Activated T-cell treated with anti-CD3 and anti-CD28 coated beads, Interleukin-2, amount 50 U/mL, for 4 hours (primary cell): ENCODE measurements around the gene EFCAB6. TPM values are rescaled to one million over a fixed set of nuclear protein-coding genes. Genes with fewer than 3 reads are reported as not detected.

Experiments used
- ATAC-seq, 2 donors: fragments of 200-7000 bp; cut with Tn5 transposase; one replicate each; pipeline ENCODE4 v1.10.0; 2021
- DNase-seq: peaks from one replicate; pipeline ENCODE4 v3.0.0-alpha.2; 2020
- H3K27me3 Mint-ChIP-seq: one replicate; pipeline ENCODE4 v1.8.0; 2021; ENCODE audit warnings: low read depth, mixed read lengths
- H3K36me3 Mint-ChIP-seq: one replicate; pipeline ENCODE4 v1.8.0; 2022; ENCODE audit warnings: mixed read lengths; ENCODE audit not compliant: insufficient read depth
- H3K4me1 Mint-ChIP-seq: one replicate; pipeline ENCODE4 v1.8.0; 2021; ENCODE audit warnings: low read depth, mixed read lengths
- H3K4me3 Mint-ChIP-seq: one replicate; pipeline ENCODE4 v1.8.0; 2021; ENCODE audit warnings: mild to moderate bottlenecking, moderate library complexity, mixed read lengths
- H3K9me3 Mint-ChIP-seq: one replicate; pipeline ENCODE4 v1.8.0; 2021; ENCODE audit warnings: mixed read lengths
- total RNA-seq, 3 donors: library from RNA; stranded (reverse); gene quantifications; one replicate each; pipeline ENCODE4 v1.2.1, GENCODE V29; 2021

The EFCAB6 gene
- total RNA-seq, 3 donors from 2014 or later: 0.18 to 0.24 (median 0.18) TPM

DNA sequence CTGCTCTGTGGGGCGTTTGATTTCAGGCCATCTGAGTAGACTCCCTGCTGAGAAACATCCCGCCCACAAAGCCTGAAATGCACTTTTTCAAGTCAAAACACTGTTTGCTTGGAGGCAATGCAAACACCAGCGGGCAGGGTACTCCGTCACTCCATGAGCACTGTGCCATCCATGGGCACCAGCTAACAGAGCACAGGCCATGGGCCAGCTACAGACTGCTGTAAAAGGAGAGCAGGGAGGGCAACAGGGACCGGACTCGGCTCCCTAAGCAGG is 16.6 kb upstream of the EFCAB6 start:
- Mint-ChIP-seq H3K4me1 (no peaks in the 10 kb centered on the region), H3K4me3 (no peak overlapping the region), H3K36me3 (no peaks in the 10 kb centered on the region), H3K9me3 (no peaks in the 10 kb centered on the region), H3K27me3 (peaks cover 17% of the 10 kb centered on the region)
- DNase-seq (no peak), ATAC-seq (no peak)

DNA sequence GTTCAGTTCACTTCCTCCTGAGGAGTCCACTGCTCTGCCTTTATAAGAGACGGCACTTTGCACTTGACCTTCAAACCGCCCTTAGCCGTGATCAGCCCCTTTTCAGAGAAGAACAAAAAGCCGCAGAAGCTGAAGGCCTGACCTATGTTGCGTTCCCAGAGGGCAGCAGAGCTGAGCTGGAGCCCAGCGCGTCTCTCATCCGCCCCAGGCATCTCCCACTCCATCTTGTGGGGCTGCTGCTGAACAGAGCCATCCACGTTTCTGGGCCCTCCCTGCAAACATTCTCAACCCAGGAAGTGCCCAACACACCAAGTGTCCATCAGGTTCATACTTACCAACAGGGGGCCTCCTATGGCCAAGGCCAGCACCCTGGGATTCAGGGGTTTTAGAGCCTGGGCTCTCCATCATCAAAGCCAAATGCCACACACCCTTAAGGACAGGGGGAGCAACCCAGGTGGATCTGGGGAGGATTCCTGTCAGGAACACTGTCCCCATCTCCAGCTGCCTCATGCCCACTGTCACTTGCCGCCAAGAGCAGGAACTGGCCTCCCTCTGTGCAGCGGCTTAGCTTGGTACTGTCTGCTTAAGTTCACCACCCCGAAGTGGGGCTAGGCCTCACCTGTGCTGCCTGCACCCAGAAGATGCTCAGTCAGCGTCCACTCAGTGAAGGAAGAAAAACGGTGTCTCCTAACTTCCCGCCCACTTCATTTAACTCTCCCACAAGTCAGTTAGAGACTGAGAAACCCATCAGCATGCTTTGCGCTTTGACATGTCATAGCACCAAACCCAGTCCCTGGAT is 16.0 kb upstream of the EFCAB6 start:
- DNase-seq (no peak), ATAC-seq (no peak)
- Mint-ChIP-seq H3K27me3 (peaks cover 22% of the 10 kb centered on the region), H3K9me3 (no peaks in the 10 kb centered on the region), H3K4me1 (no peaks in the 10 kb centered on the region), H3K36me3 (no peaks in the 10 kb centered on the region), H3K4me3 (no peak overlapping the region)

DNA sequence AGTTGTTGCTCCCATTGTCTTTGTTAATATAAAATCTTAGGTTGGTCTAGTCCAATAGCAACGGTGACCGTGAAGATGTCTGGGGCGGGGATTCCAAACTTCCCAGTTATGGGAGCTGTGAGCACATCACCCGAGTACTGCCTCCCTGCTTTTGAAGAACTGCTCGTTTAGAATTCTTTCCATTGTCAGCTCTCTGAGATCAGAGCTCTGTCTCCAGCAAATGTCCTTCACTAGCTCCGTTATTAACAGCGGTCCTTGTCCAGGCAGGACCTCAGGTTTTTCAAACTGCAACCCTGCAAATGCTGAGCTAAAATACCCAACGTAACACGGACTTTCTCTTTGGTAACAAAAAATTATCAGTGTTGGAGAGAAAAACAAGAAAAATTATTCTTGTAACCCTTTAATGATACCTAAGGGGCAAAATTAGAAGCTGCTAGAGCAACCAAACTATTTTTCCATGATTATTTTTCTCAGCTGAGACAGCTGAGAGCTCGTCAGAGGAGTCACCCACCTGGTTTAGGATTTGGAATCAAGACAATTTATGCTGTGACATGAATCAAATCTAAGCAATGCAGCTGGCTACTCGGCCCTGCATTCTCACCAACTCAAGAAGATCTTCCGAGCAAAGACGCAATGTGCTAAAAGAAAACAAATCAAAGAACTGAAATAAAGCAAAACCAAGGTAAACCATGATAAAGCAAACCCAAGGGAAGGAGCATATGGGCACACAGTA is 15.1 kb upstream of the EFCAB6 start:
- Mint-ChIP-seq H3K9me3 (no peaks in the 10 kb centered on the region), H3K27me3 (peaks cover 18% of the 10 kb centered on the region), H3K4me1 (no peaks in the 10 kb centered on the region), H3K4me3 (no peak overlapping the region), H3K36me3 (no peaks in the 10 kb centered on the region)
- DNase-seq: no peak
- ATAC-seq: no peak

DNA sequence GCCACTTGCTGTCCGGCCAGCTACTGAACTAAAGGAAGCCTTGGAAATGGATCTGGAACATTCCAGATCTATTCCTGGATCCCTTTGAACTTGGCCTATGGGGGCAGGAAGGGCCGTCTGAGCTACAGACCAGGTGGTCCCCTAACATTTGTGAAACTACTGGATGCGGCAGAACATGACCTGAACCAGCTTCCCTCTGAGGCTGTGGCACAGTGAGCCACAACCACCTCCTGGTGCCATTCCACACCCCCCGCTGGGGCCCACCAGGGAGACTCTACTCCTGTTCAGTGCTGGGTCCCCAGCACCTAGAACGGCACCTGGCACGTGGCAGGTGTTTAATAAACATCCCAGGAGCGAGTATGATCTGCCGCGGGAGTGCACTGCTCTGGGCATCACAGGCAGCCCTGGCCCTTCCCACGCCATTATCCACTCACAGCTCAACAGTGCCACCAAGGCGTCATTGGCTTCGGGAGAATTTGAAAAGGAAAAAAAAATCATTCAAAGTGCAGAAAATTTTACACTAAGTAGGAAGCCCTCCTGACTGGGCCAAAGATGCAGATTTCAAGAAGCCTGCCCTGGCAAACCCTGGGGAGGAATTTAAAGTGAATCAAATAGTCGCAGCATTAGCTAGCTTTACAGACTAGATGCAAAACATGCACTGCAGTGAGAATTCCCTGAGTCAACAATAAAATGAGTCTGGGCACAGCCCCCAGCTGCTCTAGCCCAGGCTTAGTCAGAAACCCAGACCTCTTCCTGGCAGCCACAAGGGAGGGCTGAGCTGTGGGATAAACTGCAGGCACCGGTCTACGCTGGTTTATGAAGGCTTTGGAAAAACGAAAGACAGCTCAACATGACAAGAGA is 14.3 kb upstream of the EFCAB6 start:
- no peaks in the 10 kb centered on the region for H3K4me1 Mint-ChIP-seq
- H3K36me3 Mint-ChIP-seq: no peaks in the 10 kb centered on the region
- H3K4me3 Mint-ChIP-seq: no peak overlapping the region
- peaks cover 22% of the 10 kb centered on the region for H3K27me3 Mint-ChIP-seq
- no peak for DNase-seq
- ATAC-seq: no peak
- H3K9me3 Mint-ChIP-seq: no peaks in the 10 kb centered on the region

DNA sequence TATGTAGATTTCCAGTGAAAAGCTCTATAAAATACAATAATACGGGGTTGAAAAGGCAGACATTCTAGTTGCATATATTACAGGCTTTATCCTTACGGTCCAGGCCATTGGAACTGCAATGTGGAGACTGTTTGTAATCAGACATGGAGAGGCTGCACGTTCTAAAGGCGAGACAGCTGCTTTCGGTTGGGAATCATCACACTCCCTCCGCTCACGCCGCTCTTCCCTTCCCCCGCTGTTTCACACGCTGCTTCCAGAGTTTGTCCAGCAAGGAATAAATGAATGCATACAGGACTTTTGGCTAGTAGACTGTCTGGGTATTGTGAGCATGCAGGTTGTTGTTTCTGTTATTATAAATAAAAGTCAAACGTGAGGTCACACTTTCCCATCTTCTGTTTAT is 13.5 kb upstream of the EFCAB6 start:
- ATAC-seq (no peak), DNase-seq (no peak)
- H3K36me3 Mint-ChIP-seq: no peaks in the 10 kb centered on the region
- H3K4me3 Mint-ChIP-seq: no peak overlapping the region
- no peaks in the 10 kb centered on the region for H3K4me1 Mint-ChIP-seq
- H3K9me3 Mint-ChIP-seq: no peaks in the 10 kb centered on the region
- H3K27me3 Mint-ChIP-seq: peaks cover 28% of the 10 kb centered on the region

DNA sequence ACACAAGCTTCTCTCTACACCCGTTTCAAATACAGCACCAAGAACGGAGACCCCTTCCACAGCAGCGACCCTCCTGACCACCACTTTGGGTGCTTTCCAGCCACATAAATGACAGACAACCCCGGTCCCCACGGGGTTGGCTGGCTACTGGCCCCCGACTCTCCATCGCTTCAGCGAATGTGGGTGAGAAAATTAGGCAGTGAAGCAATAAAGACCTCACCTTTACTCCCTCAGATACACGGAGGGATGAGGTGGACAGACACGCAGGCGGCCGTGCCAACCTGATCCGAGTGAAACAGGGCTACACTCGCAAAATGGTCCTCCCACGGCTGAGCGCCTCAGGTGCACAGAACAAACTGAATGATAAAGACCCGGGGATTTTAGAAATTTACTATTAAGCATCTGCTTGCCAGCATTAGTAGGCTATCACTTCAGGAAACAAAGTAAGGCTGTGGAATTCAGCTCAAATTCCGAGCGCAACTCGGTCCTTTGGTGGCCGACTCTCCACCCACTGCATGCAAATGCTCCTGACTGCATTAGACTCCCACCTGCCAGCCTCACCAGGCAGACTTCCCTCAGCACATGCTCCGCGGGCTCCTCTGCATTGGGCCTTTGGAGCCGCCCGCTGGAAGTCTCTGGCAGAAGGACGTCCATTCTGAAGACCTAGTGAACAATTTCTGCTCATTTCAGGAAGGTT is 12.8 kb upstream of the EFCAB6 start:
- no peak for DNase-seq
- Mint-ChIP-seq H3K27me3 (peaks cover 30% of the 10 kb centered on the region), H3K9me3 (no peaks in the 10 kb centered on the region), H3K4me3 (no peak overlapping the region), H3K4me1 (no peaks in the 10 kb centered on the region), H3K36me3 (no peaks in the 10 kb centered on the region)
- no peak for ATAC-seq

DNA sequence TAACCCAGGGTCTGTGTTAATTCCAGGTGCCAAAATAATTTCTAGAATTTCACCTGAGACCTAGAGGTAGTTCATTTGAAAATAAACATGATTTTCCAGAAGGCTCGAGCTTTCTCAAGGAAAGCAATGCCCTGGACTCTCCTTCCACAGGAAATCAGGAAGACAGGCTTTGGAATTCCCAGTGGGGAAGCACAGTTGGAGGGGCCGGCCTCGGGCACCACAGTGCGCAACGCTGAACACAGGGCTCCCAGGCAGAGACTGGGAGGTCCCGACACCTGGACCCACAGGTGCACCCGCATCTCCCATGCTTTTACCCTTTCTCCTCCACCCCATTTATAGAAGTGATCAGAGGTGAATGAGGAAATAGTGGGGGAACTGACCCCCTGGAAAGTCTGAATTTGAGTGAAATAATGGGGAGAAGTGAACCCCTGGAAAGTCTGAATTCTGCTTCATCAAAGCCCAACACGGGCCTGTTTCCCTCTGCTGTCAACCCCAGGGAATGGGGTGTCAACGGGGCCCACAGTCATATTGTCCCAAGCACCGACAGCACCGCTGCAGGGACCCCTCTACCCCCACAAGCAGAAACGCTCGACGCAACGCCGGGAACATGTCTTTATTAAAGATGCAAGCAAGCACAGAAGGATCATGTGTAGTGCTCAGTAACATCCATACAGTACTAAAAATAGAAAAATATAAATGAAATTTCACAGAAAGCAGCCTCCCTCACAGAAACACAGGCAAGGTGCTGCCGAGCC is 12.0 kb upstream of the EFCAB6 start:
- Mint-ChIP-seq H3K27me3 (peaks cover 34% of the 10 kb centered on the region), H3K9me3 (no peaks in the 10 kb centered on the region), H3K36me3 (no peaks in the 10 kb centered on the region), H3K4me3 (no peak overlapping the region), H3K4me1 (no peaks in the 10 kb centered on the region)
- ATAC-seq (no peak), DNase-seq (no peak)

DNA sequence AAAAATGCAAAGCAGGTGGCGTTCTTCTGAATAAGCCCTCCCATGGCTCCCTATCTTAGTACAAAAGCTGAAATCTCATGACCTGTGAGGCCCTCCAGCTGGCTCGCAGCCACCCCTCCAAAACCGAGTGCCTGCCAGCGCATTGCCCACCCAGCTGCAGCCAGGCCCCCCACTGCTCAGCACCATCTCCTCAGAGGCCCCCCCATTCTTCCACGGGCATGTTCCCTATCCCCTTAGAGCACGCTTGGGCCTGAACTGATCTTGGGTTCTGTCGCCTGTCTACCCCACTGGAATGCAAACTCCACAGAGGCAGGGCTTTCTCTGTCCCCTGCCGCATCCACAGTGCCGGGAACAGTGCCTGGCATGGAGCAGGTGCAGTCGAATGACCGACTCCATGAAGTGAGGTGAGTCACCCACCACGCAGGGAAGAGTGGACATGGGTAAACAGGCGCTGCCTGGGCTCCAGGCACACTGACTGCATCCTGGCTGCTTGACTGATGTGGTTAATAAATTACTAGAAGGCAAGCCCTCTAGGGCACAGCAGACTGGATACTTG is 11.3 kb upstream of the EFCAB6 start:
- no peak overlapping the region for H3K4me3 Mint-ChIP-seq
- H3K36me3 Mint-ChIP-seq: no peaks in the 10 kb centered on the region
- no peaks in the 10 kb centered on the region for H3K9me3 Mint-ChIP-seq
- ATAC-seq: no peak
- no peak for DNase-seq
- peaks cover 34% of the 10 kb centered on the region for H3K27me3 Mint-ChIP-seq
- no peaks in the 10 kb centered on the region for H3K4me1 Mint-ChIP-seq

DNA sequence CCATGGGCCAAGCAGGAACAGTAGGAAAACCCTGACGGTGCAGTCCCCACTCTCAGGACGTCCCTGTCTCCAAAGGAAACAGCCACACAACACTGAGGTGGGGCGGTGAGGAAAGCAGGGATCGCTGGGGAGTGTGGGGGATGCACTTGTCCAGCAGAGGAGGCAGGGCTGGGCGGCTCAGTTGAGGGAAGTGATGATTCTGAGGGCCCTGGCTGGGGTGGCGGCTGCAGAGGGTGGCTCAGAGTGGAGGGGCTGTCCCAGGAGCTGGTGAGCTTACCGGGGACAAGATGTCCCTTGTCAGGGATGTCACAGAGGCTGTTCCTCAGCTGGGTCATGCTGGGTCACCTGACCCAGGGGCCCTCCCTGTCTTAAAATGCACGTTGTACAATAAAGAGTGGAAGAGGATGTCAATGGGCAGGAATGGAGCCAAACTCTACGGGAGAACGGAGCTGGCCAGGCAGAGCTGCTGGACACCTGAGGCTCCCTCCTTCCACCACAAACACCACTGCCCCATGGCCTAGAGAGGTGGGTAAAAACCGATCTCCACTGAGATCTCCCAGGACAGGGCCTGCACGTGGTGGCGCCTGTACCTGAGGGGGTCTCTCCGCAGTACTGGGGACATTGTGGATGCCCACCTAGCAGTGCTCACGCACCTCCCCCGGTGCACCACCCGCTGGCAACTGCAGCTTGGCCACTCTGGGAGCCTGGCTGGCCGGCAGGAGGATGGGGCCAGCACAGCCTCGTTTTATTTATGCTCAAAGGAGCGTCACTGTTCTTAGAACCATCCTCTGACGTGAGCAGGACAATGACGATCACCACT is 9.7 kb upstream of the EFCAB6 start:
- Mint-ChIP-seq H3K4me1 (no peaks in the 10 kb centered on the region), H3K4me3 (no peak overlapping the region), H3K9me3 (no peaks in the 10 kb centered on the region), H3K27me3 (peaks cover 34% of the 10 kb centered on the region), H3K36me3 (no peaks in the 10 kb centered on the region)
- no peak for DNase-seq
- ATAC-seq: no peak

DNA sequence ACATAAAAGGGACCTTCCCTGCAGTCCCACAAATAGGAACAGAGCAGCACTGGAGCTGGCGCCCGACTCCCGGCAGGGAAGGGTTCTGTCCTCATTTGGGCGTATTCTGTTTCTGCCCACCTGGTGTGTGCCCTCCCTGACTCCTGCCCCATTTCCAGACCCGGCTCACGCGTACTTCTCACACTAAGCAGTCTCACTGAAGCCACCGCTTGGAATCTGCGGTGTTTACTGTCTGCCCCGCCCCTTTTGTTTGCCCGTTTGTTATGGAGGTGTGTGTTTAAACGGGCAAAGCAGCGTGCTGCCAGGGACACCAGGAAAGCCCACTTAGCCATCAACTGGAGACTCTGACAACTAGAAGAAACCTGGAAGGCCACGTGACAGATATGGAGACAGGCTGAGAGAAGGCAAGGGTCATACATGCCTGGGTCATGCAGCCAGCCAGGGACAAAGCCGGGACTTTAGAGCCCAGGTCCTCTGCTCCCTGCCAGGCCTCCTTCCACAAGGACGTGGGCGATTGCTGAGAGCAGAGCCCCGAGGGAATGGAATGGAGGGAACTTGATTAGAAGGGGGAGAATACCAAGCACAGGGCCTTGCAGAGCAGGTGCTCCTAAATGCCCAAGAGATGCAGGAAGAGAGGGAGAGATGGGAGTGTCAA is 8.7 kb upstream of the EFCAB6 start:
- DNase-seq (no peak), ATAC-seq (no peak)
- Mint-ChIP-seq H3K9me3 (no peaks in the 10 kb centered on the region), H3K27me3 (peaks cover 31% of the 10 kb centered on the region), H3K4me3 (no peak overlapping the region), H3K36me3 (no peaks in the 10 kb centered on the region), H3K4me1 (no peaks in the 10 kb centered on the region)

DNA sequence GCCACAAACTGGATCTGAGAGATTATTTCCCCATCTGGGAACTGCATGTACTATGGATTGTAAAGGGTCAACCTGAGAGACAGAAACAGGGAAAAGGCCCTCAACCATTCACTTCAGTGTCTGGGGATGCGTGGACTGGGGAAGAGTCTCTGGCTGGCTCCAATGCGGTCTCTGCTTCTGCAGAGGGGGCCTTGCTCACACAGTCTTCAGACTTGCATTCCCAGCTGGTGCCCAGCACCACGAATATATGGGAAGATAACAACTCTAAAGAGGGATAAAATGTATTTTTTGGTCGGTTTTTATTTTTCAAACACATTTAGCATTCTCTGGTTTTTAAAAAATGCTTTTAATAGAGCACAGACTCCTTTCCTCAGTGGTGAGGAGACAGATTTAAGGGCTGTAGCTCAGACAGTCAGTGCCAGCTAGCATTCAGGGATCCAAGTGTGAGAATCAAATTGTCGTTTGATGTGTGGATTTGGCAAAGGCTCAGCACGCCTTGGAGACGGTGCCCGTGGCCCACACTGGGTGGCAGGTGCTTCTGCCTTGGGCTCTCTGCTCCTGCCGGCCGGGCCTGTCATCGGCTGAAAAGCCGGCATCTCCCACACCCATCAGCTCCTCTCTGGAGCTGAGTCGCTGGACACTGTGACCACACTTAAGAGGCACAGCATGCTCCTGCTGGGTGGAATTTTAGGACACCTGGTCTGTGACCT is 8.0 kb upstream of the EFCAB6 start:
- no peak for DNase-seq
- peaks cover 2% of the 10 kb centered on the region for H3K36me3 Mint-ChIP-seq
- ATAC-seq: no peak
- H3K9me3 Mint-ChIP-seq: no peaks in the 10 kb centered on the region
- H3K4me3 Mint-ChIP-seq: no peak overlapping the region
- H3K4me1 Mint-ChIP-seq: no peaks in the 10 kb centered on the region
- H3K27me3 Mint-ChIP-seq: peaks cover 31% of the 10 kb centered on the region

DNA sequence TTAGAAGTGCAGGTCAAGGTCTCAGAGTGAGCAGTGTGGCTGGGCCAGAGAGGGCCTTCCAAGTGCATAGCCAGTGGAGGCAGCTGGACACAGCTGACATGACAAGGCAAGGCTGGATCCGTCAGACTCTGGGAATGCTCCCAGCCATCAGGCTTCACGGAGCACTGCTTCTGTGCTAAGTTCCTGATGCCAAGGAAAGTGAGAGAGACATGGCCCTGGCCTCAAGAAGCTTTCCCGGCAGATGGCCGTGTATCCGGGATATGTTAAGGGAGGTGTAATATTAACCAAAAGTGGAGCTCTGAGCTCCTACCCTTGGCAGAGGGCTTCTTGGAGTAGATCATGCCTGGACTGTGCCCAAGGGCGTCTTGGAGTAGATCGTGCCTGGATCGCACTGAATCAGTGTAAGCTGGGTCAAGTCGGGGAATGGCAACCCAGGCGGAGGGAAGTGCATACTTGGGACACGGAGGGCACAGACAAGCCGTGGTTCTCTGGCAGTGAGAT is 7.4 kb upstream of the EFCAB6 start:
- Mint-ChIP-seq H3K9me3 (no peaks in the 10 kb centered on the region), H3K36me3 (peaks cover 5% of the 10 kb centered on the region), H3K4me3 (no peak overlapping the region), H3K27me3 (peaks cover 28% of the 10 kb centered on the region), H3K4me1 (no peaks in the 10 kb centered on the region)
- ATAC-seq (no peak), DNase-seq (no peak)
